Measurements from ENCODE around the gene MAEA. TPM values are rescaled to one million over a fixed set of nuclear protein-coding genes. Genes with fewer than 3 reads are reported as not detected.

MAEA gene
- total and polyA plus RNA-seq, 2 experiments from 2014 or later, result 66.6 to 73.2 TPM

GRCh38 chr4:1337951-1338751, 48.5 kb downstream of the MAEA start:
- Histone ChIP-seq H3K4me1 (ENCODE audit: insufficient read depth) (no peaks in the 10 kb centered on the region), H4K20me1 (ENCODE audit: insufficient read depth, poor library complexity, severe bottlenecking) (no peaks in the 10 kb centered on the region), H3K4me2 (no peak overlapping the region), H3K27me3 (no peaks in the 10 kb centered on the region), H3K4me3 (no peak overlapping the region), H2AFZ (no peak overlapping the region), H3K9me3 (ENCODE audit: low read depth) (no peaks in the 10 kb centered on the region), H3K36me3 (replicated peaks; ENCODE audit: insufficient read depth, low read depth) (no peaks in the 10 kb centered on the region), H3K79me2 (no peaks in the 10 kb centered on the region), H3K9me2 (replicated peaks; ENCODE audit: insufficient read depth) (no peaks in the 10 kb centered on the region), H3K27ac (peak overlapping the region; percentile 57)
- WGBS (ENCODE audit: low lambda C conversion rate, missing lambda C conversion rate), result 98% methylated on average over 39 of the region's 41 CpGs
- DNase-seq (ENCODE audit: low spot score), result no peak
- TF ChIP-seq, protein P1, sequence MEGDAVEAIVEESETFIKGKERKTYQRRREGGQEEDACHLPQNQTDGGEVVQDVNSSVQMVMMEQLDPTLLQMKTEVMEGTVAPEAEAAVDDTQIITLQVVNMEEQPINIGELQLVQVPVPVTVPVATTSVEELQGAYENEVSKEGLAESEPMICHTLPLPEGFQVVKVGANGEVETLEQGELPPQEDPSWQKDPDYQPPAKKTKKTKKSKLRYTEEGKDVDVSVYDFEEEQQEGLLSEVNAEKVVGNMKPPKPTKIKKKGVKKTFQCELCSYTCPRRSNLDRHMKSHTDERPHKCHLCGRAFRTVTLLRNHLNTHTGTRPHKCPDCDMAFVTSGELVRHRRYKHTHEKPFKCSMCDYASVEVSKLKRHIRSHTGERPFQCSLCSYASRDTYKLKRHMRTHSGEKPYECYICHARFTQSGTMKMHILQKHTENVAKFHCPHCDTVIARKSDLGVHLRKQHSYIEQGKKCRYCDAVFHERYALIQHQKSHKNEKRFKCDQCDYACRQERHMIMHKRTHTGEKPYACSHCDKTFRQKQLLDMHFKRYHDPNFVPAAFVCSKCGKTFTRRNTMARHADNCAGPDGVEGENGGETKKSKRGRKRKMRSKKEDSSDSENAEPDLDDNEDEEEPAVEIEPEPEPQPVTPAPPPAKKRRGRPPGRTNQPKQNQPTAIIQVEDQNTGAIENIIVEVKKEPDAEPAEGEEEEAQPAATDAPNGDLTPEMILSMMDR (IDR thresholded peaks at IDR 0.05; ENCODE audit: poor library complexity), result no peak
- TF ChIP-seq EZH2 (IDR thresholded peaks at IDR 0.05; ENCODE audit: borderline replicate concordance) (no peak), EZH2phosphoT487 (IDR thresholded peaks at IDR 0.05; ENCODE audit: low read depth, severe bottlenecking, unreplicated experiment) (no peak)

GRCh38 chr4:1338752-1339414, 49.2 kb downstream of the MAEA start:
- H3K9me2 ChIP-seq (replicated peaks; ENCODE audit: insufficient read depth), result no peaks in the 10 kb centered on the region
- DNase-seq (ENCODE audit: low spot score), result no peak
- no peak for TF ChIP-seq EZH2phosphoT487 (IDR thresholded peaks at IDR 0.05; ENCODE audit: low read depth, severe bottlenecking, unreplicated experiment)
- TF ChIP-seq EZH2 (IDR thresholded peaks at IDR 0.05; ENCODE audit: borderline replicate concordance), result no peak
- TF ChIP-seq, protein P1 (IDR thresholded peaks at IDR 0.05; ENCODE audit: poor library complexity), result no peak
- no peak overlapping the region for H3K27ac ChIP-seq
- H3K4me3 ChIP-seq, result no peak overlapping the region
- WGBS (ENCODE audit: low lambda C conversion rate, missing lambda C conversion rate), result 95% methylated on average over 28 of the region's 38 CpGs
- no peaks in the 10 kb centered on the region for H3K36me3 ChIP-seq (replicated peaks; ENCODE audit: insufficient read depth, low read depth)
- H3K9me3 ChIP-seq (ENCODE audit: low read depth), result no peaks in the 10 kb centered on the region
- no peaks in the 10 kb centered on the region for H4K20me1 ChIP-seq (ENCODE audit: insufficient read depth, poor library complexity, severe bottlenecking)
- no peak overlapping the region for H2AFZ ChIP-seq
- H3K27me3 ChIP-seq, result no peaks in the 10 kb centered on the region
- H3K4me1 ChIP-seq (ENCODE audit: insufficient read depth), result no peaks in the 10 kb centered on the region
- peaks cover 3% of the 10 kb centered on the region for H3K79me2 ChIP-seq
- H3K4me2 ChIP-seq, result no peak overlapping the region

- no peak overlapping the region for H3K4me2 ChIP-seq
- no peaks in the 10 kb centered on the region for H3K4me1 ChIP-seq (ENCODE audit: insufficient read depth)
- no peaks in the 10 kb centered on the region for H4K20me1 ChIP-seq (ENCODE audit: insufficient read depth, poor library complexity, severe bottlenecking)
- peaks cover 9% of the 10 kb centered on the region for H3K79me2 ChIP-seq
- TF ChIP-seq, protein P1 (IDR thresholded peaks at IDR 0.05; ENCODE audit: poor library complexity), result no peak
- TF ChIP-seq EZH2phosphoT487 (IDR thresholded peaks at IDR 0.05; ENCODE audit: low read depth, severe bottlenecking, unreplicated experiment) (no peak), EZH2 (IDR thresholded peaks at IDR 0.05; ENCODE audit: borderline replicate concordance) (no peak)
- H2AFZ ChIP-seq, result no peak overlapping the region
- H3K36me3 ChIP-seq (replicated peaks; ENCODE audit: insufficient read depth, low read depth), result no peaks in the 10 kb centered on the region
- no peaks in the 10 kb centered on the region for H3K9me2 ChIP-seq (replicated peaks; ENCODE audit: insufficient read depth)
- no peaks in the 10 kb centered on the region for H3K27me3 ChIP-seq
- H3K4me3 ChIP-seq, result no peak overlapping the region
- WGBS (ENCODE audit: low lambda C conversion rate, missing lambda C conversion rate), result over 99% methylated on average over 38 of the region's 38 CpGs
- no peak for DNase-seq (ENCODE audit: low spot score)
- H3K27ac ChIP-seq, result no peak overlapping the region
- no peaks in the 10 kb centered on the region for H3K9me3 ChIP-seq (ENCODE audit: low read depth)
These were observed 49.8 kb downstream of the MAEA start for GRCh38 chr4:1339489-1339888.
